GM12875 (cell line): ENCODE measurements around the gene PLXNC1.

Source experiments
- H3K4me3 ChIP-seq: one replicate; pipeline ENCODE4 v1.5.1; 2011; ENCODE audit warnings: low read depth, low read length, control low read depth
- TF ChIP-seq, protein P1 (sequence below): IDR thresholded peaks from 2 replicates; pipeline ENCODE4 v1.5.1; 2011; ENCODE audit warnings: low read depth, mild to moderate bottlenecking, control low read depth, inconsistent platforms, low read length, moderate library complexity, borderline replicate concordance; ENCODE audit not compliant: insufficient read depth

PLXNC1 gene

DNA sequence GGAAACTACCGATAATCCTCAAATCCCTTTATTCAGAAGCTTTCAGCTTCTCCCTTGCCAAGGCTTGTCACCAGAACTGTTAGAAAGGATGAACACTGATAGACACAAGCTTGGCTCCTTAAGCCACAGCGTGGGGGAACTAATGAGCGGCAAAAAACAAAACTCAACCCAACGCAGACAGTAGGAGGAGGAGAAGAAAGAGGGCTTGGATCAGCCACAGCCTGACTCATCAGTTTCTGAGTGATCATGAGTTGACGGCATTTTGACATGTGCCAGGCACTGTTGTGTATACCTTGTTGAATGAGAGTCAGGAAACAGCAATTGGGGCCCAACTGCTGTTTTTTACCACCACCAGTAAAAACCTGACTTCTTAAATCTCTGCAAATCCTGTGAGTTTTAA, 23.7 kb downstream of the PLXNC1 start:
- TF ChIP-seq, protein P1, sequence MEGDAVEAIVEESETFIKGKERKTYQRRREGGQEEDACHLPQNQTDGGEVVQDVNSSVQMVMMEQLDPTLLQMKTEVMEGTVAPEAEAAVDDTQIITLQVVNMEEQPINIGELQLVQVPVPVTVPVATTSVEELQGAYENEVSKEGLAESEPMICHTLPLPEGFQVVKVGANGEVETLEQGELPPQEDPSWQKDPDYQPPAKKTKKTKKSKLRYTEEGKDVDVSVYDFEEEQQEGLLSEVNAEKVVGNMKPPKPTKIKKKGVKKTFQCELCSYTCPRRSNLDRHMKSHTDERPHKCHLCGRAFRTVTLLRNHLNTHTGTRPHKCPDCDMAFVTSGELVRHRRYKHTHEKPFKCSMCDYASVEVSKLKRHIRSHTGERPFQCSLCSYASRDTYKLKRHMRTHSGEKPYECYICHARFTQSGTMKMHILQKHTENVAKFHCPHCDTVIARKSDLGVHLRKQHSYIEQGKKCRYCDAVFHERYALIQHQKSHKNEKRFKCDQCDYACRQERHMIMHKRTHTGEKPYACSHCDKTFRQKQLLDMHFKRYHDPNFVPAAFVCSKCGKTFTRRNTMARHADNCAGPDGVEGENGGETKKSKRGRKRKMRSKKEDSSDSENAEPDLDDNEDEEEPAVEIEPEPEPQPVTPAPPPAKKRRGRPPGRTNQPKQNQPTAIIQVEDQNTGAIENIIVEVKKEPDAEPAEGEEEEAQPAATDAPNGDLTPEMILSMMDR = no peak
- no peak overlapping the region for H3K4me3 ChIP-seq

DNA sequence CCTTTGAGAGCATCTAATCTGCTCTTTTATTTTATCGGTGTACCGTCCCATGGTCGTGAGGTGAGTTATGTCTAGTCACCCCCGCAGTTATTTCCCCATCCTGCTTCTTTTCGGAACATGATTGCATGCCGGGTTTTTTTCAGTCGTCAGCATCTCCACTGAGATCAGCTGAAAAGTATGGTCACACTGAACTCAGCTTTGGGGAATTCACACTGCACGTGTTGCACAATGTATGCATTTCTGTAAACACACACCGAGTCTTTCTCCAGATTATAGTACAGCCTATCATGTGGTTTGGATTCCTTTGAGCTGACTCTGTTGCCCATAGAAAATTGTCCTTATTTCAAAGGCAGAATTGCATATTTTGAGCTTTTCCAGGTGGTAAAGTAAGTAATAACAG, 24.6 kb downstream of the PLXNC1 start:
- H3K4me3 ChIP-seq = no peak overlapping the region
- TF ChIP-seq, protein P1 = no peak

- H3K4me3 ChIP-seq = peak overlapping the region; percentile 36
- TF ChIP-seq, protein P1 = no peak
These were observed 25.4 kb downstream of the PLXNC1 start for GRCh38 chr12:94173660-94174265.

- TF ChIP-seq, protein P1 = no peak
- no peak overlapping the region for H3K4me3 ChIP-seq
These were observed 26.2 kb downstream of the PLXNC1 start for GRCh38 chr12:94174576-94174975.

GRCh38 chr12:94175763-94176668, 27.6 kb downstream of the PLXNC1 start:
- H3K4me3 ChIP-seq = no peak overlapping the region
- TF ChIP-seq, protein P1 = no peak

GRCh38 chr12:94178054-94178453, 29.7 kb downstream of the PLXNC1 start:
- H3K4me3 ChIP-seq = no peak overlapping the region
- TF ChIP-seq, protein P1 = no peak

- TF ChIP-seq, protein P1 = no peak
- H3K4me3 ChIP-seq = no peak overlapping the region
These were observed 30.5 kb downstream of the PLXNC1 start for GRCh38 chr12:94178882-94179281.
